Muscle layer of colon (tissue), 2 donors: ENCODE measurements around the gene ITGA1.
A peak's percentile ranks its signal among the peaks of the same experiment; 100 is the strongest.
"Not testable (repeated sequence)": the region's sequence is repeated elsewhere in the genome, so short reads cannot be mapped to it uniquely, and the experiment has no call there.

Source experiments
- H3K27ac ChIP-seq: one replicate; pipeline ENCODE4 v1.7.0; 2013; ENCODE audit warnings: low read depth, mild to moderate bottlenecking, low read length, moderate library complexity
- H3K27me3 ChIP-seq, 2 donors: one replicate each; pipeline ENCODE4 v1.7.0; 2013; ENCODE audit warnings: low read length in 2 of 2, mild to moderate bottlenecking in 2 of 2; ENCODE audit not compliant: insufficient read depth in 2 of 2, control insufficient read depth in 1 of 2
- H3K36me3 ChIP-seq: one replicate; pipeline ENCODE4 v1.7.0; 2013; ENCODE audit warnings: mild to moderate bottlenecking, low read length; ENCODE audit not compliant: insufficient read depth
- H3K4me1 ChIP-seq: one replicate; pipeline ENCODE4 v1.7.0; 2013; ENCODE audit warnings: mild to moderate bottlenecking, low read length; ENCODE audit not compliant: insufficient read depth
- H3K4me3 ChIP-seq, 2 donors: one replicate each; pipeline ENCODE4 v1.7.0; 2013; ENCODE audit warnings: low read length in 2 of 2, low read depth in 1 of 2, mild to moderate bottlenecking in 1 of 2, moderate library complexity in 1 of 2
- H3K9ac ChIP-seq: one replicate; pipeline ENCODE4 v1.7.0; 2013; ENCODE audit warnings: low read length
- H3K9me3 ChIP-seq: one replicate; pipeline ENCODE4 v1.7.0; 2013; ENCODE audit warnings: mild to moderate bottlenecking, low read length
- donor health status: abdominal sarcoma.
- donor health status: Adenocarcinoma of cecum.

The ITGA1 gene

GRCh38 chr5:52964138-52964537 lies 176.4 kb downstream of the ITGA1 start:
- Histone ChIP-seq H3K27ac (no peak overlapping the region), H3K4me1 (no peaks in the 10 kb centered on the region), H3K36me3 (no peaks in the 10 kb centered on the region), H3K9me3 (no peaks in the 10 kb centered on the region), H3K9ac (no peak overlapping the region), H3K27me3 (no peaks in the 10 kb centered on the region), H3K4me3 (no peak overlapping the region)

DNA sequence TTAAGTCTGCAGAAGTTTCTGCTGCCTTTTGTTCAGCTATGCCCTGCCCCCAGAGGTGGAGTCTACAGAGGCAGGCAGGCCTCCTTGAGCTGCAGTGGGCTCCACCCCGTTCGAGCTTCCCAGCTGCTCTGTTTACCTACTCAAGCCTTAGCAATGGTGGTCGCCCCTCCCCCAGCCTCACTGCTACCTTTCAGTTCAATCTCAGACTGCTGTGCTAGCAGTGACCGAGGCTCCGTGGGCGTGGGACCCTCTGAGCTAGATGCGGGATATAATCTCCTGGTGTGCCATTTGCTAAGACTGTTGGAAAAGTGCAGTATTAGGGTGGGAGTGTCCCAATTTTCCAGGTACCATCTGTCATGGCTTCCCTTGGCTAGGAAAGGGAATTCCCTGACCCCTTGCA lies 188.4 kb downstream of the ITGA1 start:
- not testable (repeated sequence) for H3K9me3 ChIP-seq, H3K9ac ChIP-seq

GRCh38 chr5:52977264-52977897 lies 189.7 kb downstream of the ITGA1 start:
- H3K4me3 ChIP-seq = no peak overlapping the region
- no peak overlapping the region for H3K27ac ChIP-seq
- no peaks in the 10 kb centered on the region for H3K36me3 ChIP-seq
- no peaks in the 10 kb centered on the region for H3K9me3 ChIP-seq
- no peaks in the 10 kb centered on the region for H3K4me1 ChIP-seq
- H3K9ac ChIP-seq = no peak overlapping the region
- no peaks in the 10 kb centered on the region for H3K27me3 ChIP-seq

More for the DNA sequence above, 188.4 kb downstream of the ITGA1 start:
- H3K4me3 ChIP-seq, H3K4me1 ChIP-seq, H3K27me3 ChIP-seq, H3K27ac ChIP-seq, H3K36me3 ChIP-seq: not testable (repeated sequence)

DNA sequence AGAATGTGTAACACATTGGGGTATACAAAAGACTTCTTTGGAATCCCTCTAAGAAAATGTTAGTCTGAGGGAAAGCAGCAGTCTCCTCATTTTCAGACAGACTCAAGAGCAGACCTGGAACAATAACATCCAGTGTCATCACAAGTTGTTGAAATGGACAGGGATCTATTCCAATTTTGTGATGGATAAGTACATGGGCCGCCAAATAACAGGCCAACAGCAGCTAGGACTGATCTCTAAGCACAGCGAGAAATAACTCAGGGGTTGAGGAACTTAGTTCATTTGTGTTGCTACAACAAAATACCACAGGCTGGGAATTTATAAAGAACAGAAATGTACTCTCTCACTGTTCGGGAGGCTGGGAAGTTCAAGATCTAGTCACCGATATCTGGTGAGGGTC lies 193.8 kb downstream of the ITGA1 start:
- H3K4me1 ChIP-seq = no peaks in the 10 kb centered on the region
- H3K9ac ChIP-seq = no peak overlapping the region
- H3K27me3 ChIP-seq = no peaks in the 10 kb centered on the region
- H3K36me3 ChIP-seq = no peaks in the 10 kb centered on the region
- no peaks in the 10 kb centered on the region for H3K9me3 ChIP-seq
- no peak overlapping the region for H3K27ac ChIP-seq
- H3K4me3 ChIP-seq = no peak overlapping the region

- no peaks in the 10 kb centered on the region for H3K9me3 ChIP-seq
- H3K36me3 ChIP-seq = no peaks in the 10 kb centered on the region
- no peak overlapping the region for H3K9ac ChIP-seq
- H3K27me3 ChIP-seq = no peaks in the 10 kb centered on the region
- no peaks in the 10 kb centered on the region for H3K4me1 ChIP-seq
- no peak overlapping the region for H3K27ac ChIP-seq
- no peak overlapping the region for H3K4me3 ChIP-seq
Observed at GRCh38 chr5:52983731-52984636, 196.3 kb downstream of the ITGA1 start.

GRCh38 chr5:52985306-52985705 lies 197.6 kb downstream of the ITGA1 start:
- H3K4me1 ChIP-seq = peaks cover 3% of the 10 kb centered on the region
- peaks cover 0 to 6% of the 10 kb centered on the region in 2 donors for H3K27me3 ChIP-seq
- no peak overlapping the region for H3K9ac ChIP-seq
- no peak overlapping the region for H3K27ac ChIP-seq
- H3K9me3 ChIP-seq = no peaks in the 10 kb centered on the region
- no peak overlapping the region for H3K4me3 ChIP-seq
- H3K36me3 ChIP-seq = no peaks in the 10 kb centered on the region

GRCh38 chr5:52987711-52988331 lies 200.1 kb downstream of the ITGA1 start:
- Histone ChIP-seq H3K4me3 (no peak overlapping the region), H3K27me3 (peaks cover 4 to 6% of the 10 kb centered on the region in 2 donors), H3K4me1 (peaks cover 8% of the 10 kb centered on the region), H3K9ac (no peak overlapping the region), H3K27ac (no peak overlapping the region), H3K36me3 (no peaks in the 10 kb centered on the region), H3K9me3 (no peaks in the 10 kb centered on the region)

GRCh38 chr5:52988335-52989024 lies 200.8 kb downstream of the ITGA1 start:
- Histone ChIP-seq H3K36me3 (no peaks in the 10 kb centered on the region), H3K27me3 (peaks cover 4 to 6% of the 10 kb centered on the region in 2 donors), H3K4me1 (peaks cover 8% of the 10 kb centered on the region), H3K27ac (no peak overlapping the region), H3K9me3 (no peaks in the 10 kb centered on the region), H3K4me3 (peak overlapping the region; percentile 39 to 72), H3K9ac (no peak overlapping the region)

- Histone ChIP-seq H3K4me3 (peak within 1 kb of the TSS; percentile 39 to 72), H3K4me1 (peaks cover 8% of the 10 kb centered on the region), H3K9me3 (no peaks in the 10 kb centered on the region), H3K9ac (no peak within 1 kb of the TSS), H3K36me3 (no peaks in the 10 kb centered on the region), H3K27ac (no peak within 1 kb of the TSS), H3K27me3 (peaks cover 4 to 6% of the 10 kb centered on the region in 2 donors)
Observed at GRCh38 chr5:52989025-52989780, 201.5 kb downstream of the ITGA1 start, which contains the start of gene ITGA2. Gene ITGA2, plus strand, starts transcription at chr5:52989352. Its CDS starts 117 bp downstream, at chr5:52989469.

- Histone ChIP-seq H3K4me3 (peak overlapping the region; percentile 39 to 72), H3K36me3 (no peaks in the 10 kb centered on the region), H3K27me3 (peaks cover 4 to 6% of the 10 kb centered on the region in 2 donors), H3K9ac (no peak overlapping the region), H3K27ac (no peak overlapping the region), H3K9me3 (no peaks in the 10 kb centered on the region), H3K4me1 (peaks cover 8% of the 10 kb centered on the region)
Observed at GRCh38 chr5:52989781-52990527, 202.2 kb downstream of the ITGA1 start.
